Measurements from ENCODE around the gene KRT6A.

GRCh38 chr12:52535574-52535973 lies 42.5 kb upstream of the KRT6A start:
- no peak for TF ChIP-seq POLR2AphosphoS5 (IDR thresholded peaks at IDR 0.05; ENCODE audit: low read depth, low read length)
- no peak for TF ChIP-seq SIN3A (IDR thresholded peaks at IDR 0.05; ENCODE audit: borderline replicate concordance, insufficient read depth, low read length)
- no peak for TF ChIP-seq TAF1 (IDR thresholded peaks at IDR 0.05; ENCODE audit: borderline replicate concordance, insufficient read depth, low read length)
- TF ChIP-seq REST (IDR thresholded peaks at IDR 0.05; ENCODE audit: insufficient read depth in 1 of 2, low read depth in 2 of 2, low read length in 2 of 2) = no peak
- no peak for TF ChIP-seq FOXP2 (optimal IDR thresholded peaks at IDR 0.05; ENCODE audit: borderline replicate concordance, extremely low read depth, extremely low read length, insufficient read depth)
